HepG2 (cell line): Measurements from ENCODE around the gene AP1M2. TPM values are rescaled to one million over a fixed set of nuclear protein-coding genes. Genes with fewer than 3 reads are reported as not detected.

Experiments used
- AKNA ChIP-seq: sonication (generic); formaldehyde crosslinking; IDR thresholded peaks from 2 replicates; pipeline ENCODE4 v1.4.0; 2020; ENCODE audit warnings: missing genetic modification reagents, borderline replicate concordance
- FLYWCH1 ChIP-seq: sonication (generic); formaldehyde crosslinking; IDR thresholded peaks from 2 replicates; pipeline ENCODE4 v1.8.1; 2023; ENCODE audit warnings: mild to moderate bottlenecking, missing genetic modification reagents
- GABPB1 ChIP-seq: IDR thresholded peaks from 2 replicates; pipeline ENCODE4 v1.6.1; 2016; ENCODE audit warnings: mild to moderate bottlenecking, missing genetic modification reagents, moderate library complexity, missing compliant biosample characterization
- MBD4 ChIP-seq: IDR thresholded peaks from 2 replicates; pipeline ENCODE4 v1.6.1; 2012; ENCODE audit warnings: low read length, inconsistent platforms, borderline replicate concordance
- NKX3-1 ChIP-seq: sonication (generic); formaldehyde crosslinking; IDR thresholded peaks from 2 replicates; pipeline ENCODE4 v1.5.0; 2020; ENCODE audit warnings: missing genetic modification reagents
- NR2F6 ChIP-seq, 2 experiments: IDR thresholded peaks; 2 replicates each; pipeline ENCODE4 v1.6.1; 2016; ENCODE audit warnings: antibody characterized with exemption in 1 of 2, mild to moderate bottlenecking in 1 of 2
- POLR2A ChIP-seq, 2 experiments: IDR thresholded peaks; 2 replicates each; pipeline ENCODE4 v1.6.1; 2011; ENCODE audit warnings: low read depth in 2 of 2, low read length in 2 of 2, mild to moderate bottlenecking in 1 of 2, moderate library complexity in 1 of 2; ENCODE audit not compliant: insufficient read depth in 1 of 2
- YY1 ChIP-seq: IDR thresholded peaks from 2 replicates; pipeline ENCODE4 v1.6.1; 2011; ENCODE audit warnings: low read length, low read depth, moderate library complexity, mild to moderate bottlenecking; ENCODE audit not compliant: insufficient read depth, insufficient replicate concordance
- ZBTB7B ChIP-seq: sonication (generic); formaldehyde crosslinking; IDR thresholded peaks from 2 replicates; pipeline ENCODE4 v1.4.0; 2020; ENCODE audit warnings: missing genetic modification reagents
- ZNF136 ChIP-seq: sonication (generic); formaldehyde crosslinking; IDR thresholded peaks from 2 replicates; pipeline ENCODE4 v1.8.1; 2022; ENCODE audit warnings: low read depth, mild to moderate bottlenecking, moderate library complexity, missing genetic modification reagents
- ZNF263 ChIP-seq: sonication (generic); formaldehyde crosslinking; IDR thresholded peaks from 2 replicates; pipeline ENCODE4 v1.4.0; 2020; ENCODE audit warnings: missing genetic modification reagents
- ZNF333 ChIP-seq: sonication (generic); formaldehyde crosslinking; IDR thresholded peaks from 2 replicates; pipeline ENCODE4 v1.4.0; 2020; ENCODE audit warnings: mild to moderate bottlenecking, missing genetic modification reagents, borderline replicate concordance
- ZNF414 ChIP-seq: sonication (generic); formaldehyde crosslinking; IDR thresholded peaks from 2 replicates; pipeline ENCODE4 v1.5.0; 2020; ENCODE audit warnings: missing genetic modification reagents
- ZNF441 ChIP-seq: sonication (generic); formaldehyde crosslinking; IDR thresholded peaks from 2 replicates; pipeline ENCODE4 v1.7.0; 2021; ENCODE audit warnings: missing genetic modification reagents, borderline replicate concordance
- ZNF446 ChIP-seq: sonication (generic); formaldehyde crosslinking; IDR thresholded peaks from 2 replicates; pipeline ENCODE4 v1.5.0; 2020; ENCODE audit warnings: mild to moderate bottlenecking, missing genetic modification reagents
- ZNF556 ChIP-seq: sonication (generic); formaldehyde crosslinking; IDR thresholded peaks from 2 replicates; pipeline ENCODE4 v1.4.0; 2020; ENCODE audit warnings: mild to moderate bottlenecking, missing genetic modification reagents, borderline replicate concordance
- ZNF740 ChIP-seq: sonication (generic); formaldehyde crosslinking; IDR thresholded peaks from 2 replicates; pipeline ENCODE4 v1.4.0; 2020; ENCODE audit warnings: missing genetic modification reagents
- polyA plus RNA-seq, 8 experiments: library from polyadenylated mRNA; depleted of rRNA in 3 of 8; stranded (reverse) in 7 of 8; unstranded in 1 of 8; fragments of >200 nt; fragmentation: Illumina TruSeq in 4 of 8; extraction: Trizol in 4 of 8; gene quantifications; 2 replicates each; pipeline versions ENCODE4 v1.2.1 to v1.2.3, GENCODE V29; 2011 to 2016; ENCODE audit warnings: low read depth in 4 of 8, missing spikeins in 1 of 8, mixed read lengths in 1 of 8; ENCODE audit not compliant: insufficient read depth in 1 of 8
- total RNA-seq, 5 experiments: library from RNA; depleted of rRNA; stranded (reverse); fragments of >200 nt; fragmentation: Illumina TruSeq; extraction: Trizol; gene quantifications; 2 replicates each; pipeline ENCODE4 v1.2.3, GENCODE V29; 2016; ENCODE audit warnings: low read depth in 1 of 5
- TF ChIP-seq, protein P1 (sequence below): sonication (generic); formaldehyde crosslinking; IDR thresholded peaks from 2 replicates; pipeline ENCODE4 v1.8.0; 2022; ENCODE audit warnings: mild to moderate bottlenecking, missing genetic modification reagents, moderate library complexity
- TF ChIP-seq, protein P2 (sequence below): IDR thresholded peaks from 2 replicates; pipeline ENCODE4 v1.6.1; 2016; ENCODE audit warnings: mild to moderate bottlenecking, missing biosample characterization, missing genetic modification reagents
- TF ChIP-seq, protein P3 (sequence below): sonication (generic); formaldehyde crosslinking; IDR thresholded peaks from 2 replicates; pipeline ENCODE4 v1.4.0; 2020; ENCODE audit warnings: mild to moderate bottlenecking, missing genetic modification reagents

Gene AP1M2
- total and polyA plus RNA-seq, 2 of the 13 experiments (the other 11 are each of a cell fraction or from before 2014, with no cell fraction given) = 6.3 to 76.8 TPM

- TF ChIP-seq GABPB1 (CRISPR knock-in tag) = peak; percentile 50; the same call in 1 of the 2 replicates
- TF ChIP-seq ZNF446 = no peak
- peak; percentile 49; the same call in 1 of the 2 replicates for TF ChIP-seq ZNF441 (CRISPR knock-in tag)
- TF ChIP-seq, protein P1, sequence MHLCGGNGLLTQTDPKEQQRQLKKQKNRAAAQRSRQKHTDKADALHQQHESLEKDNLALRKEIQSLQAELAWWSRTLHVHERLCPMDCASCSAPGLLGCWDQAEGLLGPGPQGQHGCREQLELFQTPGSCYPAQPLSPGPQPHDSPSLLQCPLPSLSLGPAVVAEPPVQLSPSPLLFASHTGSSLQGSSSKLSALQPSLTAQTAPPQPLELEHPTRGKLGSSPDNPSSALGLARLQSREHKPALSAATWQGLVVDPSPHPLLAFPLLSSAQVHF = no peak
- 0 out of 2 replicates have a peak, but pooled peaks have one; percentile 61 for TF ChIP-seq ZNF414 (CRISPR knock-in tag)
- TF ChIP-seq AKNA = no peak
- no peak for TF ChIP-seq NKX3-1 (CRISPR knock-in tag)
- TF ChIP-seq ZNF740 (CRISPR knock-in tag) = no peak
- peak in 1 of 2 experiments; percentile 69; a peak in 2 of 4 replicates for TF ChIP-seq POLR2A (IDR thresholded peaks at IDR 0.05; ENCODE audit: insufficient read depth in 1 of 2, low read depth in 2 of 2, low read length in 2 of 2)
- TF ChIP-seq ZNF333 (CRISPR knock-in tag) = no peak; the same call in 1 of the 2 replicates
- TF ChIP-seq ZBTB7B = 0 out of 2 replicates have a peak, but pooled peaks have one; percentile 54
- TF ChIP-seq FLYWCH1 (CRISPR knock-in tag) = no peak
- TF ChIP-seq YY1 = peak; percentile 23
- TF ChIP-seq NR2F6 (IDR thresholded peaks at IDR 0.05) = no peak
- TF ChIP-seq NR2F6 (CRISPR knock-in tag; IDR thresholded peaks at IDR 0.05) = no peak
- TF ChIP-seq, protein P2, sequence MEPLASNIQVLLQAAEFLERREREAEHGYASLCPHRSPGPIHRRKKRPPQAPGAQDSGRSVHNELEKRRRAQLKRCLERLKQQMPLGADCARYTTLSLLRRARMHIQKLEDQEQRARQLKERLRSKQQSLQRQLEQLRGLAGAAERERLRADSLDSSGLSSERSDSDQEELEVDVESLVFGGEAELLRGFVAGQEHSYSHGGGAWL (CRISPR knock-in tag) = no peak
- no peak for TF ChIP-seq ZNF556 (CRISPR knock-in tag)
- no peak for TF ChIP-seq ZNF136 (CRISPR knock-in tag)
- no peak for TF ChIP-seq ZNF263 (CRISPR knock-in tag)
- TF ChIP-seq MBD4 = no peak
- TF ChIP-seq, protein P3, sequence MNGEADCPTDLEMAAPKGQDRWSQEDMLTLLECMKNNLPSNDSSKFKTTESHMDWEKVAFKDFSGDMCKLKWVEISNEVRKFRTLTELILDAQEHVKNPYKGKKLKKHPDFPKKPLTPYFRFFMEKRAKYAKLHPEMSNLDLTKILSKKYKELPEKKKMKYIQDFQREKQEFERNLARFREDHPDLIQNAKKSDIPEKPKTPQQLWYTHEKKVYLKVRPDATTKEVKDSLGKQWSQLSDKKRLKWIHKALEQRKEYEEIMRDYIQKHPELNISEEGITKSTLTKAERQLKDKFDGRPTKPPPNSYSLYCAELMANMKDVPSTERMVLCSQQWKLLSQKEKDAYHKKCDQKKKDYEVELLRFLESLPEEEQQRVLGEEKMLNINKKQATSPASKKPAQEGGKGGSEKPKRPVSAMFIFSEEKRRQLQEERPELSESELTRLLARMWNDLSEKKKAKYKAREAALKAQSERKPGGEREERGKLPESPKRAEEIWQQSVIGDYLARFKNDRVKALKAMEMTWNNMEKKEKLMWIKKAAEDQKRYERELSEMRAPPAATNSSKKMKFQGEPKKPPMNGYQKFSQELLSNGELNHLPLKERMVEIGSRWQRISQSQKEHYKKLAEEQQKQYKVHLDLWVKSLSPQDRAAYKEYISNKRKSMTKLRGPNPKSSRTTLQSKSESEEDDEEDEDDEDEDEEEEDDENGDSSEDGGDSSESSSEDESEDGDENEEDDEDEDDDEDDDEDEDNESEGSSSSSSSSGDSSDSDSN = peak; percentile 41; the same call in 1 of the 2 replicates
These were observed 15.4 kb upstream of the AP1M2 start (continued) for GRCh38 chr19:10602330-10603083.
